BLaER1 treated with 17β-estradiol and CSF1 and Interleukin-3, amounts not matched to agents 10 nM and 100 nM (cell line): ENCODE results near the gene IMP3.
"Not testable (repeated sequence)": the region's sequence is repeated elsewhere in the genome, so short reads cannot be mapped to it uniquely, and the experiment has no call there.

ENCODE experiments used
- H3K27ac ChIP-seq, 11 experiments: shearing (Covaris generic); formaldehyde crosslinking; 2 replicates each; pipeline ENCODE4 v1.8.1; 2022
- H3K27me3 ChIP-seq, 11 experiments: shearing (Covaris generic); formaldehyde crosslinking; 2 replicates each; pipeline ENCODE4 v1.8.1; 2022
- H3K36me3 ChIP-seq, 11 experiments: shearing (Covaris generic); formaldehyde crosslinking; 2 replicates each; pipeline ENCODE4 v1.8.1; 2022
- H3K4me1 ChIP-seq, 10 experiments: shearing (Covaris generic); formaldehyde crosslinking; 2 replicates each; pipeline ENCODE4 v1.8.1; 2022
- H3K4me2 ChIP-seq, 11 experiments: shearing (Covaris generic); formaldehyde crosslinking; 2 replicates each; pipeline ENCODE4 v1.8.1; 2022
- H3K4me3 ChIP-seq, 10 experiments: shearing (Covaris generic); formaldehyde crosslinking; 2 replicates each; pipeline ENCODE4 v1.8.1; 2022
- H3K9ac ChIP-seq, 11 experiments: shearing (Covaris generic); formaldehyde crosslinking; 2 replicates each; pipeline ENCODE4 v1.8.1; 2022
- H3K9me3 ChIP-seq, 11 experiments: shearing (Covaris generic); formaldehyde crosslinking; replicated peaks in 1 of 11; 2 replicates each; pipeline ENCODE4 v1.8.1; 2022
- H4K20me1 ChIP-seq, 11 experiments: shearing (Covaris generic); formaldehyde crosslinking; 2 replicates each; pipeline ENCODE4 v1.8.1; 2022
- Cebpa-rat ChIP-seq, 11 experiments: shearing (Covaris generic); IDR thresholded peaks; 2 replicates each; pipeline ENCODE4 v1.8.1; 2022

Gene IMP3, protein sequence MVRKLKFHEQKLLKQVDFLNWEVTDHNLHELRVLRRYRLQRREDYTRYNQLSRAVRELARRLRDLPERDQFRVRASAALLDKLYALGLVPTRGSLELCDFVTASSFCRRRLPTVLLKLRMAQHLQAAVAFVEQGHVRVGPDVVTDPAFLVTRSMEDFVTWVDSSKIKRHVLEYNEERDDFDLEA

DNA sequence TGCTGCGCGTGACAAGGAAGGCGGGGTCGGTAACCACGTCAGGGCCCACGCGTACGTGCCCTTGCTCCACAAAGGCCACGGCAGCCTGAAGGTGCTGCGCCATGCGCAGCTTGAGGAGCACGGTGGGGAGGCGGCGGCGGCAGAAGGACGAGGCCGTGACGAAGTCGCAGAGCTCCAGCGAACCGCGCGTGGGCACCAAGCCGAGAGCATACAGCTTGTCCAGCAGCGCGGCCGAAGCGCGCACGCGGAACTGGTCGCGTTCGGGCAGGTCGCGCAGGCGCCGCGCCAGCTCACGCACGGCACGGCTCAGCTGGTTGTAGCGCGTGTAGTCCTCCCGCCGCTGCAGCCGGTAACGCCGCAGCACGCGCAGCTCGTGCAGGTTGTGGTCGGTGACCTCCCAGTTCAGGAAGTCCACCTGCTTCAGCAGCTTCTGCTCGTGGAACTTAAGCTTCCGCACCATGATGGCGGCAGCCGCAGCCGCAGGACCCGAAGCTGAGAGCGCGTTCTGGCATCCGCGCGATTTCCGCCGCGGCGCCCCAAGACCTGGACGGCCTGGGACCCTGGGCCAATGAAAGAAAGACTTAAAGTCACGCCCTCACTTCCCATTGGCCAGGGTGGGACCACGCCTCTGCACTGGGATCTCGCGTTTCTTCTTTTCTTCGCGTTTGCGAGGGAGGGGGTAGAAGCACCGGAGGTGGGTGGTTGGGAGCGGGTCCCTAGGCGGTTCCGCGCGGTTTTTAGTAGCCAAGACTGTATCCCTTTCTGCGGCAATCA lies at the start of gene IMP3:
IMP3 (minus strand) TSS at position 516 of the 774 bp plus-strand sequence; CDS start at position 460, 56 bp downstream.
- no peaks in the 10 kb centered on the region for H3K27me3 ChIP-seq
- peak within 1 kb of the TSS; percentile 82 to 97 (median 91) for H3K9ac ChIP-seq
- H3K9me3 ChIP-seq = no peaks in the 10 kb centered on the region
- peaks cover 41 to 58% (median 48%) of the 10 kb centered on the region in 10 experiments for H3K4me1 ChIP-seq
- H3K4me3 ChIP-seq = peak within 1 kb of the TSS; percentile 76 to 97 (median 86)
- peak within 1 kb of the TSS; percentile 73 to 96 (median 93) for H3K27ac ChIP-seq
- H4K20me1 ChIP-seq = peaks cover 12 to 47% (median 37%) of the 10 kb centered on the region in 11 experiments; a peak in 20 of 22 replicates
- no peak for TF ChIP-seq Cebpa-rat (IDR thresholded peaks at IDR 0.05)
- peaks cover 0 to 23% (median 7%) of the 10 kb centered on the region in 11 experiments; a peak in 11 of 22 replicates for H3K36me3 ChIP-seq
- peak within 1 kb of the TSS; percentile 90 to 99 (median 96) for H3K4me2 ChIP-seq

DNA sequence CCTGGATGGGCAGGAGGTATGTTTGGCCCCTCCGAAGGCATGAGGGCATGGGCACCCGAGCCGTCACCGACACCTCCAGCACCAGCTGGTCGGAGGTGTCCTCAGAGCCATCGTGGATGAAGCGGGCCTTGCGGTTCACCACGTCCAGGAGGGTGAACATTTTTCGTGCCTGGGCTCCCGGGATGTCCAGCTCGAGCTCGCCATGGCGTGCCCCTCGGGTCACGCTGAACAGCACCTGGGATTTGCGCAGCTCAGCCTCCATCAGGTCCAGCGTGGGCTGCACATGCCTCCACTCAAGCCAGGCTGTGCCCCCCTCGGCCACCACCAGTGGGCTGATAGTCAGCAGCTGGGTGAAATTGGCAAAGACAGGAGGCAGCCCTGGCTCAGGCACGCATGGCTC lies 49.4 kb upstream of the IMP3 start:
- H3K9me3 ChIP-seq, H3K4me3 ChIP-seq, H3K27me3 ChIP-seq, H3K27ac ChIP-seq, H3K4me2 ChIP-seq, H3K9ac ChIP-seq, H3K36me3 ChIP-seq: not testable (repeated sequence)
- Histone ChIP-seq H3K4me1 (peaks cover 28 to 45% (median 42%) of the 10 kb centered on the region in 10 experiments), H4K20me1 (peaks cover 0 to 12% (median 0%) of the 10 kb centered on the region in 11 experiments; a peak in 5 of 22 replicates)

DNA sequence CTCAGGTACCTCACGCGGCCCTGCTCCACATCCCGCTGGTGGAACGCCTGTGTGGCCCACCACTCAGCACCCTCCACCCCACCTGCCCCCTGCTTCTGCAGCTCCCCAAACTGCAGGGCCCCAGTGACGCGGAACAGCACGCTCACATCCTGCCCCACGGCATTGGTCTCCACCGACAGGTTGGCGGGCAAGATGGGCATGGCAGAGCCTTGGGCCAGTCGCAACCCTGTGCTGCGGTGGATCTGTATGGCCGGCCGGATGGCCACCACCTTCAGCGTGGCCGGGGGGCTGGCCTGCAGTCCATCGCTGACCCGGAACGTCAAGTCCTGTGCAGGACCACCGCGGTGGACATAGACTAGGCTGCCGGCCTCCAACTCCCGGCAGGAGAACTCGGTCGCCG lies 48.8 kb upstream of the IMP3 start:
- Histone ChIP-seq H3K9ac (no peak overlapping the region), H3K27ac (no peak overlapping the region), H3K27me3 (no peaks in the 10 kb centered on the region), H4K20me1 (peaks cover 0 to 9% (median 0%) of the 10 kb centered on the region in 11 experiments; a peak in 2 of 22 replicates), H3K4me2 (no peak overlapping the region), H3K4me1 (peaks cover 22 to 43% (median 36%) of the 10 kb centered on the region in 10 experiments), H3K4me3 (no peak overlapping the region), H3K36me3 (no peaks in the 10 kb centered on the region), H3K9me3 (no peaks in the 10 kb centered on the region)
- no peak for TF ChIP-seq Cebpa-rat (IDR thresholded peaks at IDR 0.05)

DNA sequence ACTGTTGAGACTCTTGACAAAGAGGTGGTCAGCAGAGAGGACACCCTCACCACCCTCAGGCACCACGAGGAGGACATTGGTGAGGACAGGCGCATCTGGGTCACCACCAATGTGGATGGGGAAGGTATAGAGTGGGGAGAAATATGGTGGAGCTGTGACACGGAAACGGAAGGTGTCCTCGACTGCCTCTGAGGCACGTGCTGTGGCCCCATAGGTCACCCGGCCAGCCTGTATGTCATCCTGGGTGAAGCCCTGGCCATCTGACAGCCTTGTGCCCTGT lies 48.2 kb upstream of the IMP3 start:
- Histone ChIP-seq H3K27ac (no peak overlapping the region), H4K20me1 (peaks cover 0 to 11% (median 0%) of the 10 kb centered on the region in 11 experiments; a peak in 1 of 22 replicates), H3K4me3 (no peak overlapping the region), H3K9me3 (no peaks in the 10 kb centered on the region), H3K4me1 (peaks cover 16 to 42% (median 34%) of the 10 kb centered on the region in 10 experiments), H3K27me3 (no peaks in the 10 kb centered on the region), H3K36me3 (no peaks in the 10 kb centered on the region), H3K4me2 (no peak overlapping the region), H3K9ac (no peak overlapping the region)
- TF ChIP-seq Cebpa-rat (IDR thresholded peaks at IDR 0.05) = no peak

DNA sequence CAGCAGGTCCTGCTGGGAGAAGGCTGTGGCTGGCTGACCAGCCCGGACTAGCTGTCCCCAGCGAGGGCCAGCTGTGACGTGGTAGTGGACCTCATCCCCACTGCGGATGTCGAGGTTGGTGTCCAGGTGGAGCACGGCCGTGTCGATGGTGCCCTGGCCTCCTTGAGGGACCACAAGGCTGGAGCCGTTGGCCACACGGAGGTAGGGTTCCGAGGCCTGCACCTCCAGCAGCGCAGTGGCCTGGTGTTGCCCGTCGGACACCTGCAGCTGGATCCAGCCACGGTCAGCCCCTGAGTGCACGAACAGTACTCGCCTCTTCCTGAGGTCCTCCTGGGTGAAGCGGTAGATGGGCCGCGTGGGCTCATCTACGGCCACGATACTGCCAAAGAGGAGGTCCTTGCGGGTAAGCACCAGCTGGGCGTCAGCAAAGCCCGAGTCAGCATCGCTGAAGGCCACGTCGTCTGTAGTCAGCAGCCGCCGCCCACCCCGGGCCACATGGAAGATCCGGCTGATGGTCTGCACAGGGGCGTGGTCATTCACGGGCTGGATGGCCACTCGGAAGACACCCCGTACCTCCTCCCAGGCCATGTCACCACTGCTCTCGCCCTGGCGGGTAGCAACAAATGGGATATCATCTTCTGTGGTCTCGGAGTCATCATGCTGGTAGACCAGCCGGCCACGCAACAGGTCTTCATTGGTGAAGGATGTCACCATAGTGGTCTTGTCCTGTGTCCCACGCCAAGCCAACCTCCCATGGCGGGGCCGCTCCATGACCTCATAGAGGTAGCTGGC lies 47.7 kb upstream of the IMP3 start:
- Histone ChIP-seq H4K20me1 (peaks cover 0 to 16% (median 0%) of the 10 kb centered on the region in 11 experiments; a peak in 2 of 22 replicates), H3K27me3 (no peaks in the 10 kb centered on the region), H3K4me1 (peaks cover 11 to 37% (median 30%) of the 10 kb centered on the region in 10 experiments), H3K27ac (no peak overlapping the region), H3K4me3 (no peak overlapping the region), H3K36me3 (no peaks in the 10 kb centered on the region), H3K9me3 (no peaks in the 10 kb centered on the region), H3K4me2 (no peak overlapping the region), H3K9ac (no peak overlapping the region)
- TF ChIP-seq Cebpa-rat (IDR thresholded peaks at IDR 0.05) = no peak

DNA sequence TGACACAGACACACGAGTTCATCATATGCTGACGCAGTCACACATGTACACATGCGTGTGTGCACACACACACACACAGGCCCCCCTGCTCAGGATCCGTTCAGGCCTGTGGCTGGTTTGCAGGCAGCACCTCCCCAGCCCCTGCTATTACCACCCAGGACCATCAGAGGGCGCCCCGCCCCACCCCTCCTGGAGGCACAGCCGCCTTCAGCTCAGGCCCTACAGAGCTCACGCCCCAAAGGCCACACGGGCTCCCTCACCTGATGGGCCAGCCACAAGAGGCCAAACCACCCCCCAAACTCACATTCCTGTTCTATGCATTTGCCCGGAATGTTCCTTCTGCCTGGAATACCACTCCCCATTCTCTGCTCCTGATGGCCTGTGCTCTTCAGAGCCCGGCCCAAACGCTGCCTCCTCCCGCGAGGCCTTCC lies 46.2 kb upstream of the IMP3 start:
- not testable (repeated sequence) for H3K4me2 ChIP-seq, H3K27ac ChIP-seq, H3K36me3 ChIP-seq, H3K9me3 ChIP-seq, H3K4me3 ChIP-seq, H3K27me3 ChIP-seq, H3K9ac ChIP-seq
- Histone ChIP-seq H4K20me1 (peaks cover 0 to 16% (median 0%) of the 10 kb centered on the region in 11 experiments; a peak in 3 of 22 replicates), H3K4me1 (peaks cover 0 to 23% (median 16%) of the 10 kb centered on the region in 10 experiments; a peak in 17 of 20 replicates)

DNA sequence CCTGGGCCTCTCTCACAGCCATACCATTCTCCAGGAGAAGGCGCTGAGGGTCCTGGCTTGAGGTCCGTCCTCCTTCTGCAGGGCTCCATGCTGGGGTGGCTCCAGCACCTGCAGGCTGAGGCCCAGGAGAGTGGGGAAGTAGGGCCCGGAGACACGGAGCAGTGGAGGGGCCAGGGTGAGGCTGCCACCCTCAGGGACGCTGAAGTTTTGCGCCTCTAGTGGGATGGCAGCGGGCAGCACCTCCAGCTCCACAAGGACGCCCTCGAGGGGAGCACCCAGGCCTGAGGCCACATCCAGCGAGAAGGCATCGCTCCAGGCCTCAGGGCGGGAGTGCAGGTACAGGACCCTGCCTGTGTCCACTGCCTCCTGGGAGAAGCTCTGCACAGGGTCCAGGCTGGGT lies 45.2 kb upstream of the IMP3 start:
- Histone ChIP-seq H3K4me2 (no peak overlapping the region), H3K9ac (no peak overlapping the region), H3K36me3 (no peaks in the 10 kb centered on the region), H3K4me3 (no peak overlapping the region), H3K4me1 (peaks cover 0 to 17% (median 11%) of the 10 kb centered on the region in 10 experiments; a peak in 13 of 20 replicates), H3K9me3 (no peaks in the 10 kb centered on the region), H4K20me1 (peaks cover 0 to 16% (median 0%) of the 10 kb centered on the region in 11 experiments; a peak in 3 of 22 replicates), H3K27ac (no peak overlapping the region), H3K27me3 (no peaks in the 10 kb centered on the region)
- no peak for TF ChIP-seq Cebpa-rat (IDR thresholded peaks at IDR 0.05)

DNA sequence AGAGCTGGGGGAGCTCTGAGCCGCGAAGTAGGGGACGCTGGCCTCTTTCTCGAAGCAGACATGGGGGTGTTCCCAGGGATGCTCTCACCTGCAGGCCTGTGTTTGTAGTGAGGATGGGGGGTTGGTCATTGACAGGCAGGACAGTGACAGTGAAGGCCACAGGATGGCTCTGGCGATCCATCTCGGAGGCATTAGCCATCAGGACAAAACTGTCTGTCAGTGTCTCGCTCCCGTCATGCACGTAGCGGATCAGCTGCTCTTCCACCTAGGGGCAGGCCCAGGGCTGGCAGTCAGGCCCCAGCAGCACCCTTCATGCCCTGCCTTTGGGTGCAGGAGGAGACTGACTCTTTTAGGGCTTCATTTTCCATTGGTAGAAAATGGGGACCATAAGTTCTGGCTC lies 44.6 kb upstream of the IMP3 start:
- Histone ChIP-seq H3K4me2 (no peak overlapping the region), H4K20me1 (peaks cover 0 to 16% (median 0%) of the 10 kb centered on the region in 11 experiments; a peak in 3 of 22 replicates), H3K4me3 (no peak overlapping the region), H3K27ac (no peak overlapping the region), H3K36me3 (no peaks in the 10 kb centered on the region), H3K9me3 (no peaks in the 10 kb centered on the region), H3K4me1 (peaks cover 0 to 21% (median 14%) of the 10 kb centered on the region in 10 experiments; a peak in 13 of 20 replicates), H3K9ac (no peak overlapping the region), H3K27me3 (no peaks in the 10 kb centered on the region)
- no peak for TF ChIP-seq Cebpa-rat (IDR thresholded peaks at IDR 0.05)

DNA sequence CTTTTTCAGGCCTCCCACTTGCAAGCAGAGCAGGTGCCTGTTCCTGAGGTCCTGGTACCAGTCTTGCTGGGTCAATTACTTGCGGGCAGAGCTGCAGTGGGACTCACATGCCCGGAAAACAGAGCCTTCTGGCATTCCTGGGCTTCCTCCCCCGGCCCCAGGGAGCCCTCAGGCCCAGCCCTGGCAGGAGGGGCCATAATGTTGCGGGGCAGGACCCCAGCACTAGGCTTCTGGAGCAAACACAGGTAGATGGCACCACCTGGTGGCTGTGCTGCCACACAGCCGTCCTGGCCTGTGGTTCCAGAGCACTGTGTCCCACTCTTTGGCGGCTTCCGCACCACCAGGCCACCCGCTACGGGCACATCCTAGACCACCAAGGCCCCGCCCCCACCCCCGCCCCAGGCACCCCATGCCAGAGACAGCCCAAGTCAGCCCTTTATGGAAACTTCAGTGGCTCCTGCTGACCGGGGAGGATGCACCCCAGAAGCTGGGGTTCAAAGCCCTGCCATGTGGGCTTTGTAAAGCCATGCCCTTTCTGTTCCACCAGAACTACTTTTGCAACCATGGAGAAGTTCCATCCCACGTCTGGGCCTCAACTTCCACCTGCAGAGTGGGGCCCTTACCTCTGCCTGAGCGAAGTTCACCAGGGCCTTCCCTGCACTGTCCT lies 43.8 kb upstream of the IMP3 start:
- Histone ChIP-seq H3K4me1 (peaks cover 0 to 28% (median 21%) of the 10 kb centered on the region in 10 experiments; a peak in 13 of 20 replicates), H3K4me2 (peak overlapping the region in 10 of 11 experiments; percentile 21 to 58 (median 41); a peak in 16 of 22 replicates)
- not testable (repeated sequence) for H3K9ac ChIP-seq, H4K20me1 ChIP-seq, H3K27me3 ChIP-seq, H3K27ac ChIP-seq, H3K9me3 ChIP-seq, H3K4me3 ChIP-seq, H3K36me3 ChIP-seq
